ENCODE results near the gene CTSA.

GRCh38 chr20:45850238-45850637 lies 40.9 kb upstream of the CTSA start:
- TF ChIP-seq EGR1 (IDR thresholded peaks at IDR 0.05): no peak
- TF ChIP-seq CEBPB (IDR thresholded peaks at IDR 0.05): no peak
- TF ChIP-seq RAD21 (IDR thresholded peaks at IDR 0.05; ENCODE audit: low read depth): no peak
- TF ChIP-seq YY1 (IDR thresholded peaks at IDR 0.05; ENCODE audit: low read depth): no peak
- no peak for TF ChIP-seq CREB1 (IDR thresholded peaks at IDR 0.05; ENCODE audit: low read depth)

Data from Ishikawa (cell line).